NCI-H82 (cell line): ENCODE data around the gene TCTN1.
"Not testable (repeated sequence)": the region's sequence is repeated elsewhere in the genome, so short reads cannot be mapped to it uniquely, and the experiment has no call there.

Experiments
- DNase-seq: peaks from one replicate; lab custom pipeline; 2025; lab: John Stamatoyannopoulos, UW

The TCTN1 gene

DNA sequence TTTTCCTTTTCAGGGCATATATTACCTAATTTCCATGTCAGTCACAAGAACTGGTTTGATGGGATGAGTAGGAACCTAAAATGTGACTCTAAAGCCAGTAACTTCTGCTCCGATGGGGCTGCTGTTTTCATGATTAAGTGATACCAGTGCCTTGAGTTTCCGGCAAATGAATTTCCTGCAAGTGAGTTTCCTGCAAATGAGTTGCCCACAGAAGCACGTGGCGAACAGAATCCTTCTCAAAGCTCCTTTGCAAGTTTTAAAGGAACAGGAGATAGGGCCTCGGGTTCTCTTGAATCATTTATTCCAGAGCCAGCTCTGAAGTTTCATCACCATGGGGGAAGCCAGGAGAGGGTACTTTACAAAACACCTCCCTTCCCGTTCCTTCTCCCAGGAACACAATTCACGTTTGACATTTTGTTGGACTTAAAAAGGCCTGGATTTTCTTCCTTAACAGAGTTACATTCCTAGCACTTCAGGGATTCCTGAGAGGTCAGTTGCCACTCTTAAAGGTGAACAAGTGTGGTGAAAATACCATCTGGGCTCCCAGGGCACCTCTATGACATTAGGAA is 28.6 kb upstream of the TCTN1 start:
- no peak for DNase-seq

- not testable (repeated sequence) for DNase-seq
These were observed 26.8 kb upstream of the TCTN1 start for GRCh38 chr12:110587102-110587501.

GRCh38 chr12:110590059-110590458 is 23.9 kb upstream of the TCTN1 start:
- no peak for DNase-seq

GRCh38 chr12:110590806-110591326 is 23.1 kb upstream of the TCTN1 start:
- no peak for DNase-seq

GRCh38 chr12:110591451-110592051 is 22.4 kb upstream of the TCTN1 start:
- DNase-seq, result no peak

- DNase-seq, result no peak
These were observed 21.9 kb upstream of the TCTN1 start for GRCh38 chr12:110592078-110592477.

- not testable (repeated sequence) for DNase-seq
These were observed 21.0 kb upstream of the TCTN1 start for GRCh38 chr12:110592919-110593318.

DNA sequence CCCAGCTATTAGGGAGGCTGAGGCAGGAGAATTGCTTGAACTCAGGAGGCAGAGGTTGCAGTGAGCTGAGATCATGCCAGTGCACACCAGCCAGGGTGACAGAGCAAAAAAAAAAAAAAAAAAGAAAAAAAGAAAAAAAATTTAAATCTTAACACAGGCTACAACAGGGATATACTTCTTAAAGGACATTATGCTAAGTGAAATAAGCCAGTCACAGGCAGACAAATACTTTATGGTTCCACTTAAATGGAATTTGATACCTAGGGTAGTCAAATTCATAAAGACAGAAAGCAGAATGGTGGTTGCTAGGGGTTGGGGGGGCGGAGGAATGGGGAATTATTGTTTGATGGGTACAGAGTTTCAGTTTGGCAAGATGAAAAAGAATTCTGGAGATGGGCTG is 16.0 kb upstream of the TCTN1 start:
- no peak for DNase-seq

DNA sequence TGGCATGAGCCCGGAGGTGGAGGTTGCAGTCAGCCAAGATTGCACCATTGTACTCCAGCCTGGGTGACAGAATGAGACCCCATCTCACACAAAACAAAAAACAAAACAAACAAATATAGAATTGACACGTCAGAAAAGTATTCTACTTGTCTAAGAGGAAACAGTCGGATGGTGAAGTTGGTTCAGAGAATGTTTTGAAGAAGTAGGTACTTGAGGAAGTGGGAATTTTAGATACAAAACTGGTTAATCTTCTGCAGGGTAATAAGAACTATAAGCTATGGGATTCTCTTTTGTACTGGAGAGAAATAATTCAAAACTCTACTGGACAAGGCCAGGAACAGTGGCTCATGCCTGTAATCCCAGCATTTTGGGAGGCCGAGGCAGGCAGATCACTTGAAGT is 14.6 kb upstream of the TCTN1 start:
- DNase-seq, result no peak

- DNase-seq, result peak; percentile 24
These were observed 13.7 kb upstream of the TCTN1 start for GRCh38 chr12:110600254-110600653.

GRCh38 chr12:110602085-110602814 is 11.7 kb upstream of the TCTN1 start:
- DNase-seq, result peak; percentile 79

- DNase-seq, result no peak
These were observed 7.7 kb upstream of the TCTN1 start for GRCh38 chr12:110606253-110606611.

DNA sequence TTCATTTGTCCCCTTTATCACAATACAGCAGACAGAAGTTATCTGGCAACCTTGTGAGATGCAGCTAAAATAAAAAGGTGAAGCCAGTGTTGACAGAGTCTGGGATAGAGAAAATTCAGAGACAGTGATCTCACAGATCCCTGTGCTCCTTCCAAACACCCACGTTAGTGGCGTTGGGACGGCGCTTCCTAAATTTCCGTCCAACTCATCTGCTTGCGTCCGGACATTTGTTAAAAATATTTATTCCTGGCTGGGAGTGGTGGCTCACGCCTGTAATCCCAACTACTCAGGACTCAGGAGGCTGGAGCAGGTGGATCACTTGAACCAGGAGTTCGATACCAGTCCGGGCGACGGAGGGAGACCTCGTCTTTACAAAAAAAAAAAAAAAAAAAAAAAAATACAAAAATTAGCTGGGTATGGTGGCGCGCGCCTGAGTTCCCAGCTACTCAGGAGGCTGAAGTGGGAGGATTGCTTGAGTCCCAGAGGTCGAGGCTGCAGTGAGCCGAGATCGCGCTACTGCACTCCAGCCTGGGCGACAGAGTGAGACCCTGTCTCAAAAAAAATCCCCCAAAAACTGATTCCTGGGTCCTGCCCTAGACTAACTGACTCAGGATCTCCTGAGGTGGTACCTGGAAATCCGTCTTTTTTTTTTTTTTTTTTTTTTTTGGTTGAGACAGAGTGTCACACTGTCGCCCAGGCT is 708 bp upstream of the TCTN1 start:
- DNase-seq, result no peak

GRCh38 chr12:110615171-110615570 is 1.2 kb downstream of the TCTN1 start:
- no peak for DNase-seq

DNA sequence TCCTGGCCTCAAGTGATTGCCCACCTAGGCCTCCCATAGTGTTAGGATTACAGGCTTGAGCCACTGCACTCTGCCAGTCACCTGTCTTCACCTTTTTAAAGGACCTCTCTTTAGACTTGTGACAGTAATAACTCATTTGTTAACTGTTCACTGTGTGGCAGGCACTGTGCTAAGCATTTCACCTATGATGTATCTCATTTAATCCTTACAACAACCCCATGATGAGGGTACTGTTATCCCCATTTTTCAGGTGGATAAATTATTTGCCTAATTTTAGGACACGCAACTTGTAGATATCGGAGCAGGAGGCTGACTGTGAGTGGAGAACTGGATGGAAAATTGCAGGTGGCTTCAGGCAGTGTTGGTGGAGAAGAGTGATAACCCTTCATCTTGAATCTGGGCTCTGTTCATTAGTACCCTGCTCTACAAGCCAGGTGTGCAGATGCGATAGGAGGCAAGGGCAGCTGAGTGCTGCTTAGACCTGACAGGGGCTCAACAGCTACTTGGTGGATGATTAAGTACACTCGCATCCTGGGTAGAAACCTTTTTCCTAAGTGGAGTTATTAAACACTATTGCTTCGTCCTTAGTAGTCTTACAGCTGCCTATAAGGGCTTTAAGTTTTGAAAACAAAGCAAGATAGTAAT is 2.7 kb downstream of the TCTN1 start:
- DNase-seq, result no peak

GRCh38 chr12:110619534-110619953 is 5.6 kb downstream of the TCTN1 start:
- DNase-seq, result no peak

- no peak for DNase-seq
These were observed 8.7 kb downstream of the TCTN1 start for GRCh38 chr12:110622582-110622981.

GRCh38 chr12:110627500-110628195 is 13.7 kb downstream of the TCTN1 start:
- no peak for DNase-seq

- no peak for DNase-seq
These were observed 21.1 kb downstream of the TCTN1 start for GRCh38 chr12:110635055-110635454.

- no peak for DNase-seq
These were observed 22.6 kb downstream of the TCTN1 start for GRCh38 chr12:110636516-110636915.

GRCh38 chr12:110637869-110638441 is 24.0 kb downstream of the TCTN1 start:
- no peak for DNase-seq
